ENCODE results near the gene CCDC186.

The CCDC186 gene

GRCh38 chr10:114188900-114189299 is 14.9 kb upstream of the CCDC186 start:
- ATAC-seq (replicated peaks; ENCODE audit: extremely low read depth, poor library complexity, severe bottlenecking) = no peak
- Mint-ChIP-seq H3K36me3 (ENCODE audit: insufficient read depth) (peaks cover 3% of the 10 kb centered on the region), H3K9me3 (no peaks in the 10 kb centered on the region), H3K27ac (ENCODE audit: low read depth) (no peak overlapping the region), H3K27me3 (peaks cover 44% of the 10 kb centered on the region), H3K4me3 (no peak overlapping the region), H3K4me1 (no peaks in the 10 kb centered on the region)
- no peak for DNase-seq (ENCODE audit: low spot score in 2 of 2)

DNA sequence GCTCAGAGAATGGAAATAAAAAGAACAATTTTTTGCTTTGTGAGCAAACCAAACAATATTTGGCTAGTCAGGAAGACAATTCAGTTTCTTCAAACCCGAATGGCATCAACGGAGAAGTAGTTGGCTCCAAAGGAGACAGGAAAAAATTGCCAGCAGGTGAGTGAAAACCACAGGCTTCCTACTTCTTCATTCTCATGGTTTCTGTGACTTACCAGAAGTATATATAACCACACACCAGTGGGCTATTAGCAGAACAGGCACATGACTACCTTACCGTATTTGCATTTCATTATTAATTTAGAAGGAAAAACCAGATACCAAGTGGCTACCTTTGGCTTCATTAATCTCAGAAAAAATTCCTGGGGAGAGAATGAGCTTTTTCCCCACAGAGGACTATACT is 14.0 kb upstream of the CCDC186 start:
- no peak overlapping the region for H3K4me3 Mint-ChIP-seq
- H3K36me3 Mint-ChIP-seq (ENCODE audit: insufficient read depth) = peaks cover 3% of the 10 kb centered on the region
- peaks cover 35% of the 10 kb centered on the region for H3K27me3 Mint-ChIP-seq
- no peak for ATAC-seq (replicated peaks; ENCODE audit: extremely low read depth, poor library complexity, severe bottlenecking)
- H3K9me3 Mint-ChIP-seq = no peaks in the 10 kb centered on the region
- H3K27ac Mint-ChIP-seq (ENCODE audit: low read depth) = no peak overlapping the region
- DNase-seq (ENCODE audit: low spot score in 2 of 2) = no peak
- no peaks in the 10 kb centered on the region for H3K4me1 Mint-ChIP-seq

- no peak for ATAC-seq (replicated peaks; ENCODE audit: extremely low read depth, poor library complexity, severe bottlenecking)
These were observed 10.3 kb upstream of the CCDC186 start for GRCh38 chr10:114184276-114184675.

DNA sequence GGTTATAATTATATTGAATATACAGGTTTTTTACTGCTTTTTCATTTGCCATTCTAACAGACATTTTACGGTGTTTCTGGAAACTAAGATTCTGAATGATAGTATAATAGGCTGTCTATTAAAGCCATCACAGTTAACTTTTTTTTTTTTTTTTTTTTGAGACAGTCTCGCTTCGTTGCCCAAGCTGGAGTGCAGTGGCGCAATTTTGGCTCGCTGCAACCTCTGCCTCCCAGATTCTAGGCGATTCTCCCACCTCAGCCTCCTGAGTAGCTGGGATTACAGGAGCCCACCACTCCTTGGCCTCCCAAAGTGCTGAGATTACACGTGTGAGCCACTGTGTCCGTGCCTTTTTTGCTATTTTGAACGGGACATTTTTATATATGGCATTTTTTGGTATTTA is 9.6 kb upstream of the CCDC186 start:
- no peak for ATAC-seq (replicated peaks; ENCODE audit: extremely low read depth, poor library complexity, severe bottlenecking)
- H3K9me3 Mint-ChIP-seq = no peaks in the 10 kb centered on the region
- peaks cover 41% of the 10 kb centered on the region for H3K27me3 Mint-ChIP-seq
- H3K4me1 Mint-ChIP-seq = no peaks in the 10 kb centered on the region
- H3K36me3 Mint-ChIP-seq (ENCODE audit: insufficient read depth) = peaks cover 1% of the 10 kb centered on the region
- H3K27ac Mint-ChIP-seq (ENCODE audit: low read depth) = no peak overlapping the region
- no peak overlapping the region for H3K4me3 Mint-ChIP-seq
- DNase-seq (ENCODE audit: low spot score in 2 of 2) = no peak

More at GRCh38 chr10:114184276-114184675, 10.3 kb upstream of the CCDC186 start:
- no peak for DNase-seq (ENCODE audit: low spot score in 2 of 2)
- Mint-ChIP-seq H3K27ac (ENCODE audit: low read depth) (no peak overlapping the region), H3K4me1 (no peaks in the 10 kb centered on the region), H3K36me3 (ENCODE audit: insufficient read depth) (peaks cover 1% of the 10 kb centered on the region), H3K9me3 (no peaks in the 10 kb centered on the region), H3K27me3 (peaks cover 34% of the 10 kb centered on the region), H3K4me3 (no peak overlapping the region)

- H3K4me3 Mint-ChIP-seq = no peak overlapping the region
- no peak overlapping the region for H3K27ac Mint-ChIP-seq (ENCODE audit: low read depth)
- DNase-seq (ENCODE audit: low spot score in 2 of 2) (no peak), ATAC-seq (replicated peaks; ENCODE audit: extremely low read depth, poor library complexity, severe bottlenecking) (no peak)
- peaks cover 32% of the 10 kb centered on the region for H3K27me3 Mint-ChIP-seq
- no peaks in the 10 kb centered on the region for H3K9me3 Mint-ChIP-seq
- peaks cover 1% of the 10 kb centered on the region for H3K36me3 Mint-ChIP-seq (ENCODE audit: insufficient read depth)
- H3K4me1 Mint-ChIP-seq = no peaks in the 10 kb centered on the region
These were observed 8.0 kb upstream of the CCDC186 start for GRCh38 chr10:114181971-114182370.

- ATAC-seq (replicated peaks; ENCODE audit: extremely low read depth, poor library complexity, severe bottlenecking) (no peak), DNase-seq (ENCODE audit: low spot score in 2 of 2) (no peak)
- Mint-ChIP-seq H3K27ac (ENCODE audit: low read depth) (no peak overlapping the region), H3K36me3 (ENCODE audit: insufficient read depth) (peaks cover under 1% of the 10 kb centered on the region), H3K4me3 (no peak overlapping the region), H3K4me1 (no peaks in the 10 kb centered on the region), H3K9me3 (no peaks in the 10 kb centered on the region), H3K27me3 (peaks cover 21% of the 10 kb centered on the region)
These were observed 6.9 kb upstream of the CCDC186 start for GRCh38 chr10:114180937-114181336.

- DNase-seq (ENCODE audit: low spot score in 2 of 2) (no peak), ATAC-seq (replicated peaks; ENCODE audit: extremely low read depth, poor library complexity, severe bottlenecking) (no peak)
- no peaks in the 10 kb centered on the region for H3K9me3 Mint-ChIP-seq
- no peak overlapping the region for H3K4me3 Mint-ChIP-seq
- no peak overlapping the region for H3K27ac Mint-ChIP-seq (ENCODE audit: low read depth)
- H3K4me1 Mint-ChIP-seq = peaks cover 4% of the 10 kb centered on the region
- peaks cover 2% of the 10 kb centered on the region for H3K36me3 Mint-ChIP-seq (ENCODE audit: insufficient read depth)
- H3K27me3 Mint-ChIP-seq = peaks cover 16% of the 10 kb centered on the region
These were observed 5.7 kb upstream of the CCDC186 start for GRCh38 chr10:114179747-114180146.

DNA sequence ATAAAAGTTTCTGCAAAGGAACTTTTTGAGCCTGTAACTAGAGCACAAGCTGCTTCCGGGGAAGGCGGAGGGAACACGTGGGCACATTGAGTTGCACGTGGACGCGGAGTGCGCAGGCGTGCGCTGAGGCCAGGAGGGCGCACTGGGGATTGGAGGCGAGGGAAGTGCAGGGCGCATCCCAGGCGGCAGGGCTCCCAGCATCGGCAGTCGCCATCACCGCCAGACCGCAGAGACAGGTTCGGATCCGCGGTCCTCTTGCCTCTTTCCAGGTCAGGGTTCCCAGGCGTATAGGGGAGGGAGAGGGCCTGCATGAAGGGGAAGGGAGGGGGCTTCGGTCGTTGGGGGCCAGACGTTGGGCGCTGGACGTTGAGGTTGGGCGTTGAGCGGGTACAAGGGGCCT is 5.1 kb upstream of the CCDC186 start, which contains the start of gene TDRD1:
Gene TDRD1 (plus strand): TSS at position 206 of the 400 bp plus-strand sequence. CDS start 8,479 bp downstream, outside the sequence.
- Mint-ChIP-seq H3K9me3 (no peaks in the 10 kb centered on the region), H3K4me3 (no peak within 1 kb of the TSS), H3K27me3 (peaks cover 10% of the 10 kb centered on the region), H3K4me1 (peaks cover 9% of the 10 kb centered on the region), H3K27ac (ENCODE audit: low read depth) (no peak within 1 kb of the TSS), H3K36me3 (ENCODE audit: insufficient read depth) (peaks cover 7% of the 10 kb centered on the region)
- DNase-seq (ENCODE audit: low spot score in 2 of 2) = no peak
- ATAC-seq (replicated peaks; ENCODE audit: extremely low read depth, poor library complexity, severe bottlenecking) = no peak

DNA sequence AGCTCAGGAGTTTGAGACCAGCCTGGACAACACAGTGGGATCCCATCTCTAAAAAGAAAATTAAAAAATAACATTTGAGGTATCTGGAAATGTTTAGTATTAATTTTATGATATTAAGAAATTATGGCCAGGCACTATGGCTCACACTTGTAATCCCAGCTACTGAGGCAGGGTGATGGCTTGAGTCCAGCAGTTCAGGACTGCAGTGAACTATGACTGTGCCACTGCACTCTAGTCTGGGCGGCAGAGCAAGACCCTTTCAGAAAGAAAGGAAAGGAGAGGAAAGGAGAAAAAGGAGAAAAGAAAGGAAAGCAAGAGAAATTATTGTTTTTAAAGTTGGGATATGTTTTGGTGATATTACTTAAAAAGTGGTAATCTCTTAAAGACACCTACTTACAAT is 2.5 kb upstream of the CCDC186 start:
- H3K36me3 Mint-ChIP-seq (ENCODE audit: insufficient read depth) = peaks cover 11% of the 10 kb centered on the region
- peaks cover 9% of the 10 kb centered on the region for H3K27me3 Mint-ChIP-seq
- DNase-seq (ENCODE audit: low spot score in 2 of 2) (no peak), ATAC-seq (replicated peaks; ENCODE audit: extremely low read depth, poor library complexity, severe bottlenecking) (no peak)
- no peaks in the 10 kb centered on the region for H3K9me3 Mint-ChIP-seq
- peaks cover 31% of the 10 kb centered on the region for H3K4me1 Mint-ChIP-seq
- no peak overlapping the region for H3K4me3 Mint-ChIP-seq
- no peak overlapping the region for H3K27ac Mint-ChIP-seq (ENCODE audit: low read depth)

GRCh38 chr10:114175667-114176066 is 1.7 kb upstream of the CCDC186 start:
- DNase-seq (ENCODE audit: low spot score in 2 of 2) (no peak), ATAC-seq (replicated peaks; ENCODE audit: extremely low read depth, poor library complexity, severe bottlenecking) (no peak)
- H3K36me3 Mint-ChIP-seq (ENCODE audit: insufficient read depth) = peaks cover 11% of the 10 kb centered on the region
- peak overlapping the region; percentile 100 for H3K4me3 Mint-ChIP-seq
- H3K27ac Mint-ChIP-seq (ENCODE audit: low read depth) = no peak overlapping the region
- H3K27me3 Mint-ChIP-seq = peaks cover 9% of the 10 kb centered on the region
- peaks cover 31% of the 10 kb centered on the region for H3K4me1 Mint-ChIP-seq
- H3K9me3 Mint-ChIP-seq = no peaks in the 10 kb centered on the region

DNA sequence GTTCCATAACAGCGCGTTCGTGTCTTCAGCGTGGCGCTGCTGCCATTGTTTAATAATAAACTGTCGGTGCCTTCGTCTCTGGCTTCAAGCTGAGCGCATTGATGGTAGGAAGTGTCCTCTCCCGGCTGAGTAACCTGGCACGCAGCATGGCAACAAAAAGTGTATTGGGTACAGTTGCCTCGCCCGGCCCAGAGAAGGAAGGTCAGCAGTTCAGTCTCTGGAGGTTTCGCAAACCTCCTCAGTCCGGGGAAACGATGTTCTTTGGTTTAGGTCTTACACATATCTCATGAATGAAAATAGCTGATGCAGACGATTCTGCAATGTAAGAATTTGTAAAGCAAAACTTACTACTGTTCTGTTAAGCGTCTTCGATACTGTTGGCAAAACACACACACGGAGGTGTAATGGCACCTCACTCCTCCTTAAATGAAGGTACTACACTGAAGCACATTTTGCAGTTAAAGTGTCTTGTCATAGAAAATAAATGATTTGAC is 739 bp upstream of the CCDC186 start:
- peaks cover 31% of the 10 kb centered on the region for H3K4me1 Mint-ChIP-seq
- H3K27me3 Mint-ChIP-seq = peaks cover 9% of the 10 kb centered on the region
- DNase-seq (ENCODE audit: low spot score in 2 of 2) (no peak), ATAC-seq (replicated peaks; ENCODE audit: extremely low read depth, poor library complexity, severe bottlenecking) (no peak)
- H3K9me3 Mint-ChIP-seq = no peaks in the 10 kb centered on the region
- H3K4me3 Mint-ChIP-seq = peak overlapping the region; percentile 100
- H3K36me3 Mint-ChIP-seq (ENCODE audit: insufficient read depth) = peaks cover 11% of the 10 kb centered on the region
- peak overlapping the region; percentile 98 for H3K27ac Mint-ChIP-seq (ENCODE audit: low read depth)

GRCh38 chr10:114173603-114173920 is 441 bp downstream of the CCDC186 start:
- ATAC-seq (replicated peaks; ENCODE audit: extremely low read depth, poor library complexity, severe bottlenecking) (no peak), DNase-seq (ENCODE audit: low spot score in 2 of 2) (no peak)
- no peaks in the 10 kb centered on the region for H3K27me3 Mint-ChIP-seq
- peaks cover 14% of the 10 kb centered on the region for H3K36me3 Mint-ChIP-seq (ENCODE audit: insufficient read depth)
- peak overlapping the region; percentile 98 for H3K27ac Mint-ChIP-seq (ENCODE audit: low read depth)
- H3K4me1 Mint-ChIP-seq = peaks cover 34% of the 10 kb centered on the region
- H3K9me3 Mint-ChIP-seq = peaks cover 2% of the 10 kb centered on the region
- H3K4me3 Mint-ChIP-seq = peak overlapping the region; percentile 100

DNA sequence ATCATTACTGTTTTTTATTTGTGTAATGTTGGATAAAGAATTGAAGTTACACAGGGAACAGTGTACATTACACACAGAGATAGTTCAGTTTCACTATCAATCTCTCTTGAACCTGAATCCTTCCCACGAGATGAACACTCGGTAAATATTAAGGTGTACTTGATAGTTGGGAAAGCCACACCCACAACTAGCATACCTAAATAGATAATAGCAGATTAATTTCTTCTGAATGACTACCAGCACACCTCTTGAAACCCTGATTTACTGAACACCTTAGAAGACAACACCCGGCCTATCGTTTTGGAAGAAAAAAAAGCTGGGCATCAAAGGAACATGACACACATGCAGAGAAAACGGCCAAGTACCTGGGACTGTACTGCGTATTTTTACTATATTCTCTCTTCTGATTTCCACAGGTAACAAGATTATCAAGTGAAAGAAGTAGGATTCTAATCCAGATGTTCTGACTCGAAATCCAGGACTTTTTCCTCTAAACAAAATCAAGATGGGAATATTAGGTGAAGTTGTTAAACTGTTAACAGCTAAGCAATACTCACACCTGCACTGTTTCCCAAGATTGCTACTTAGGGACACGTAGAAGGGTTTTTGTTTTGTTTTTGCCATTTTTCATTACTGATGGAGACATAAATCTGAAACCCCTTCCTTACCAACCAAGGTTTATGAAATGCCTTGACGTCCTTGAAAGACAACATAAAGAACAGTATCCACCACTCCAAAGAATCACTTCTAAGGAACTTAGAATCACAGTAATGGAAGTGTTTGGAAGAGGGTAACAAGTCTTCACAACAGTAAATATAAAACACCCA is 1.0 kb downstream of the CCDC186 start:
- no peaks in the 10 kb centered on the region for H3K27me3 Mint-ChIP-seq
- H3K36me3 Mint-ChIP-seq (ENCODE audit: insufficient read depth) = peaks cover 15% of the 10 kb centered on the region
- H3K4me1 Mint-ChIP-seq = peaks cover 38% of the 10 kb centered on the region
- DNase-seq (ENCODE audit: low spot score in 2 of 2) = no peak
- H3K27ac Mint-ChIP-seq (ENCODE audit: low read depth) = peak overlapping the region; percentile 98
- H3K4me3 Mint-ChIP-seq = peak overlapping the region; percentile 100
- no peak for ATAC-seq (replicated peaks; ENCODE audit: extremely low read depth, poor library complexity, severe bottlenecking)
- H3K9me3 Mint-ChIP-seq = peaks cover 5% of the 10 kb centered on the region

Data from central memory CD8-positive, alpha-beta T cell (primary cell).